Erythroblast (primary cell): Measurements from ENCODE around the gene PHF21B.
"Not testable (repeated sequence)": the region's sequence is repeated elsewhere in the genome, so short reads cannot be mapped to it uniquely, and the experiment has no call there.

Experiments
- DNase-seq, 2 experiments: peaks; one replicate each; lab custom pipeline; 2025; lab: John Stamatoyannopoulos, UW
- GATA1 ChIP-seq: IDR thresholded peaks from 2 replicates; pipeline ENCODE4 v1.6.1; 2011; ENCODE audit warnings: low read depth, mild to moderate bottlenecking, control low read depth, low read length, moderate library complexity
- POLR2A ChIP-seq: IDR thresholded peaks from 2 replicates; pipeline ENCODE4 v1.6.1; 2011; ENCODE audit warnings: mild to moderate bottlenecking, low read length

PHF21B gene

DNA sequence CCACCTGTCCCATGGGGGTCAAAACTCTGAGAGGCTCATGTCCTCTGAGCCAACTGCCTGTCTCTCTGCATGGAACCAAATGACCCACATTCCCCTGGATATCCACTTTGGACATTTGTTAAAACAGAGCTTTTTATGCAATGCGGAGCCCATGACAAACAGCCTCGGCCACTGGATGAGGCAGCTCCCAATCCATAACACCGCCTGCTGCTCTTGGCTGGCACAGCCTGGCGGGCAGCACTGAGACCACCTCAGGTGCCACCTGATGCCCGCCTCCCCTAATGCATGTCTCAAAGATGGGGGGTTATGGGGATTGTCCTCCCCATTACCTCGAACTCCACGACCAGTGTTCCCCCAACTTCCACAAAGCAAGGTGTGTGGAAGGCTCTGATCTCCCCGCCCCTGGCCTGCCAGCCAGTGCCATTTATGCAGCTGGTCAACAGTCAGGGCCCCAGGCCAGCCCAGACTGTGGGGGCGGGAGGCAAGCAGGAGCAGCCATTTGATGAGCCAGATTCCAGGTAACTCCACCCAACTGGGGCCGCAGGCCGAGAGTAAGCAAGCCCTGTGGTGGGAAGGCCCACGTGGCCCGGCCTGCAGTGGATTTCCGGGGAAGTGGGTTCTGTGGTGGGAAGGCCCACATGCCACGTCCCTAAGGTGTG is 84.2 kb downstream of the PHF21B start:
- no peak for DNase-seq
- TF ChIP-seq GATA1 (no peak), POLR2A (no peak)

DNA sequence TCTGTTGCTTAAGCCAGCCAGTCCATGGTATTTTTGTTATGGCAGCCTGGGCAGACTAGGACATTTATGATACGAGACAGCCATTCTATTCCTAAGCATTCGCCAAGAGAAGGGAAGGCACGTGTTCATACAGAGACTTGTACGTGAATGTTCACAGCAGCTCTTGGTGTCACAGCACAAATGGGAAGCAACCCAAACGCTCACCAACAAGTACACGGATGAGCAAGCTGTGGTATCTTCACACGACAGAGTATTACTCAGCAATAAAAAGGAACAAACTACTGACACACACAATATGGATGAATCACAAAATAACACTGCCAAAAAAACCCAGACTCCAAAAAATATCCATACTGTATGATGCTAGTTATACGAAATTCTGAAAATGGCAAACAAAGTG is 85.1 kb downstream of the PHF21B start:
- DNase-seq = no peak
- TF ChIP-seq POLR2A = no peak
- TF ChIP-seq GATA1 = no peak

DNA sequence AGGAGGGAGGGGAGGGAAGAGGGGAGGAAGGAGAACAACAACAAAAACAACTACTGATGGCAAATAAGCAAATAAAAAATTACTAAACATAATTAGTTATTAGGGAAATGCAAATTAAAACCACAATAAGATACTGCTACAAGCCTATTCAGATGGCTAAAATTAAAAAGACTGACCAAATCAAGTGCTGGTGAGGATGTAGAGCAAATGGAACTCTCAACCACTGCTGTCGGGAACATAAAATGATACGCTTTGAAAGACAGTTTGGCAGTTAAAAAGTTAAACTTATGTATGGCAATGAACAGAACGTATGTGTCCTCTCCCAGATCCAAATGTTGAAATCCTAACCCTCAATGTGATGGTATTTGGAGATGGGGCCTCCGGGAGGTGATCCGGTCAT is 85.7 kb downstream of the PHF21B start:
- DNase-seq = no peak
- TF ChIP-seq POLR2A (no peak), GATA1 (no peak)

DNA sequence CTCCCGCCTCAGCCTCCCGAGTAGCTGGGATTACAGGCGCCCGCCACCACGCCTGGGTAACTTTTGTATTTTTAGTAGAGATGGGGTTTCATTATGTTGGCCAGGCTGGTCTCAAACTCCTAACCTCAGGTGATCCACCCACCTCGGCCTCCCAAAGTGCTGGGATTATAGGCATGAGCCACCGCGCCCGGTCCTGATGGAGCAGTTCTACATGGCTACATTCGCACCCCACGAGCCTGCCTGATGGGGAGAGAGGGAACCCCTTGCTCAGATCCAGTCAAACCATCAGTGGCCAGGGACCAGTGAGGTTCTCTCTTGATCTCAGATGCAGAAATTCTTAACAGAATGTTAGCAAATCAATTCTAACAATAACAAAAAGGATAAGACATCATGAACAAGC is 88.0 kb downstream of the PHF21B start:
- not testable (repeated sequence) for DNase-seq

DNA sequence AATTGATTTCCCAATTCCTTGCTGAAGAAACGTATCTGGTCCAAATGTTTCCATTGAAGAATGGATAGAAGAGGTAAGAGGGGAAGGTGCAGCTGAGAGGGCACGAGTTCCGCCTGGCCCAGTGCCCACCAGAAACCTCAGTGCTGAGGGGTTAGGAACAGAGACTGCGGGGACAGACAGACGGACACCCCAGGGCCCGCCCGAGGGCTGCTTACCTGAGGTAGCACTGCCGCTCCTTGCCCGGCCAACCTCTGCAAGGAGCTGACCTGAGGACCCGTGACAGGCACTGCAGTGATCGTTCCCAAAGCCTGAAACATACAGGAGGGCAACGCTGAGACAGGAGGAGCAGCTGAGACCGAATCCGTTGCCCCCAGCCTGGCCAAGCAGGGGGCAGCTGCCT is 89.6 kb downstream of the PHF21B start:
- no peak for TF ChIP-seq GATA1
- no peak for TF ChIP-seq POLR2A
- DNase-seq = no peak

DNA sequence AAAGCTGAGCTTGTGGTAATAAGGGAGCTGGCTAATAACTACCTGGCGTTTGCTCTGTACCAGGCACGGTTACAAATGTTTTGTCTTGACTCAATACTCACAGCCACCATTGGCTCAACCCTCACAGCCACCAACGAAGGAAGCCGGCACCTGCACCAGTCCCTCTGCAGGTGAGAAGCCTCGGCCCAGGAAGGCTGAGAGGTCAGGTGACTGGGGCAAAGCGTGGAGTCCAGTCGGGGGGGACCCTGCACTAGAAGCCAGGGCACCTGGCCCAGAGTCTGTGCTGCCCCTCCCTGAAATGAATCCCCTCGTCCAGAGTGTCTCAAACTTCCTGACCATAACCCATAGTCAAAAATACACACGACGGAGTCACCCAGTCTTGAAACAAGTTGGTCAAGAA is 90.1 kb downstream of the PHF21B start:
- no peak for DNase-seq
- TF ChIP-seq GATA1 (no peak), POLR2A (no peak)

DNA sequence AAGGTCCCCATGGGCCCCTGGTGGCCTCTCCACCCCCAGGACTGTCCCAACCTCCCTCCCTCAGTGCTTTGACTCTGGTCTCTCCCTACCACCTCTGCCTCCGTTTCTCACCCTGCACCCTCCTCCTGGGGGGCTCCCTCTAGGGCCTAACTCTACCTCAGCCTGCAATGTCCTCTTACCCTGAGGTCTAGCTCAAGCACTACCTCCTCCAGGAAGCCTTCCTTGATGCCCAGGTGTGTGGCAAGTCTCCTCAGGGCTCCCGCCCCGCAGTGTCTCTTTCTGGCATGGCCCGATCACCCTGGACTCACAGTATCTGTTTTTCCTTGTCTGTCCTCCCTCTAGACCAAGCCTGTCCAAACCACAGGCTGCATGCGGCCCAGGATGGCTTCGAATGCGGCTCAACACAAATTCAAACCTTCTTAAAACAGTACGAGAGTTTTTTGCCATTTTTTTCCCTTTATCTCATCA is 90.8 kb downstream of the PHF21B start:
- DNase-seq = no peak
- TF ChIP-seq POLR2A (no peak), GATA1 (no peak)

DNA sequence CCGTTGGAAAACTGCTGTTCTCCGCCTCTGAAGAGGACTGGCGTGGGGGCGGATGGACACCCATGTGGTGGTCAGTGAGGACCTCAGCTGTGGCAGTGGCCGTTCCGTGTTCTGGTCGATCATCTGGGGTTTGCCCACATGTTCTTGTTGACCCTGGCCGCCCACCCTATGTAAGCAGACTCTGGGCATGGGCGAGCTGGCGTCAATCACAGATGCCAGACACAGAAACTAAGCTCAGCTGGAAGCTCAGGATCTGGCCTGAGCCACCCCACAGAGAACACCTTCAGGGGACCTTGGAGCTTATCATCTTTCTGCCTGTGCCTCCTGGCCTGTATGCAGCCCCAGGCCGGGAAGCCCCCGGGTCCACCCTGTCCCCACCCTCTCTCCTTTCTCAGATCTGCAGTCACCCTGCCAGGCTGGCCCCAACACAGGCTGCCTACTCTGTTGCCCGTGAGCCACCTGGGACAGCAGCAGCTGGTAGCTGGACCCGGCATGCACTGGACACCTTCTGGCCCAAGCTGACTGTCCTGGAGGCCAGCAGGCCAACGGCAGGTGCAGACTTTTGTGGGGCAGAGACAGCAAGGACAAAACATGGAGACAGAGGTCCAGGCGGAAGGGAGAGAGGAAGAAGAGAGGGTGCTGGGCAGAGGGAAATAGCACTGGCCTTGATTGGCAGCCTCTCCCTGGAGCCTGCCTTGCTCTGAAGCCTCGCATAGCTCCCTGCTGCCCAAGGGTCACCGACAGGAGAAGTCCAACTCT is 91.5 kb downstream of the PHF21B start:
- TF ChIP-seq POLR2A (no peak), GATA1 (no peak)
- no peak for DNase-seq

DNA sequence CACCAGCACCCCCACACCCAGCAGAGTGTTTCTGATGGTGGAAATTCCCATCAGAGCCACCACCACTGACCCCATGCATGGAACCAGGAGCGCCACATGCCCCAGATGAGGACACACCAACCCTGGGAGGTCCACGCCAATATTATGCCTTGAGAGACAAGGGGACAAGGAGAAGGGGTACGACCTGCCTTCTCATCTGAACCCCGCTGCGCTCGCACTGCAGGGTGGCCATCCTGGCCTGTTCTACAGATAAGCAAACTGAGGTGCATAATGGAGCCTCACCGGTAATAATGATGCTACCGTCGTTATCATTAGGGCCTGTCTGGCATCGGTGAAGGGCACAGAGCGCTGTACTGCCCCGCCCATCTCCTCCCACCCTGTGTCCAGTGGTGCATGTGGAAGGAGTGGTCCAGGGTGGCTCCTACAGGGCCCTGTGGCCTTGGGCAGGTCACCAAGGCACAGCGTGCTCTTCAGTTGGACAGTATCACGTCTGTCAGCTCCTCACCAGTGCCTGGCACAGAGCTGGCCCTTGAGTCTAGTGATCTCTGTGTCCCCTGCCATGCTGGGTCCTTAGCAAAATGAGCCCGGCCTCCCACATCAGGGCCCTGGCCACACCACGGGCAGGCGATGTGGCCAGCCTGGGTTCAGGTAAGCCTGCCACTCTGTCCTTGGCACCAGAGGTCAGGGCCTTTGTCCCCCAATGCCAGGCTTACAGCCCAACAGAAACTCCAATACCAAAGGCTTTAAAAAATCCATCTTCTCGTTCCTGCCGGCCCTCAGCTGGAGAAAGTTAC is 92.2 kb downstream of the PHF21B start:
- no peak for TF ChIP-seq GATA1
- no peak for TF ChIP-seq POLR2A
- no peak for DNase-seq

DNA sequence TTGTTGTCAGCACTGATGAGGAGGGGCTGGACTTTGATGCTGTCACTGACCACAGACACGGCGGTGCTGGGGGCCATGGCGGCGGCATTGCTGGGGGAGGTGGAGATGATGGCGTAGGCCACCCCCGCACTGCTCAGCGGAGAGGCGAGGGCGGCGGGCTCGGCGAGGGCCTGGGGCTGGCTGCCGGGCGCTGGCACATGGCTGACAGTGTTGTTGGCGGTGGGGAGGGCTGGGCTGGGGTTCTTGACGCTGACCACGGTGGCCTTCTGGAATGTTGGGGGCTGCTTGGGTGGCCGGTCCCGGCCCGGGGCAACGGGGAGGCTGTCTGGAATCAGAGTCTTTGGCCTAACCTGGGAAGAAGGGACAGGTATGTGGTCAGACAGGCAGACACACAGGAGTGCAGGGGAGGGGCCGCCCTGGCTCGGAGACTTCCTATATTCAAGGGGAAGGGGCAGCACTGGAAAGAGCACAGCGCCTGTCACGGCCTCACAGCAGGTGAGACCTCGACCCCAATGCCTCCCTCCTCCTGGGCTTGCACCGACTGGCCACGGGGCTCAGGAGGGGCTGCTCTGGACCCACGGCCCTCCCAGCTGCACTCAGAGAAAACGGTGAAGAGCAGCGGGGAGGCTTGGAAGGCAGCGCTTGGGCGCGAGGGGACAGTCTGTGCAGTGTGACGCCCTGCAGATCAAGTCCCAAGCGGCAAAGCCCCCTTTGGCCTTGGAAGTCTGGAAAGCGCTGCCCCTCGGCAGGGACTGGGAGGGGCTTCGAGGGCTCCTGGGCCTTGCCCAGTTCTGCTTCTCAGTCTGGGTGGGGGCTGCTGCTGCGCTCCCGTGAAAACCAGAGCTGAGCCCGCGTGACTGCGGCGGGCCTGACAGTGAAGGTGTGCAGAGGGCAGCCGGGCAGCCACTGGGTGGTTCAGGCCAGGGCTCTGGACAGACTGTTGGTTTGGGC is 93.2 kb downstream of the PHF21B start:
- DNase-seq = no peak
- TF ChIP-seq GATA1 (no peak), POLR2A (no peak)

DNA sequence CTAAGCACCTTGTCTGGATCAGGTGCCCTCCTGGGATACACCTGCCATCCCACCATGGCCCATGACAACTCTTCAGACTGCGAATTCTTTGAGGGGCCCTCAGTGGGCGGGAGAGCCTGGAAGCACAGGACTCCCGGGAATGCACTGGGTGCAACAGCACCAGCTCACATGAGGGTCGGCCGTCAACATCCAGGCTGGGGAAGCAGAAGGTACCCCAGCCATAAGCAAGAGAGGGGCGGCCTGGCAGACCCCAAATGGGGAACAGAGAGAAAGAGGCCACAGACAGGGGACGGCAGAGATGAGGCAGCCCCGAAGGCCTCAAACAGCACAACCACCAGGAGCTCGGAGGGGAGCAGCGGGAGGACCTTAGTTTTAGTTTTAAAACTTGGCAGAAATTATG is 94.4 kb downstream of the PHF21B start:
- DNase-seq = no peak
- TF ChIP-seq GATA1 (no peak), POLR2A (no peak)

DNA sequence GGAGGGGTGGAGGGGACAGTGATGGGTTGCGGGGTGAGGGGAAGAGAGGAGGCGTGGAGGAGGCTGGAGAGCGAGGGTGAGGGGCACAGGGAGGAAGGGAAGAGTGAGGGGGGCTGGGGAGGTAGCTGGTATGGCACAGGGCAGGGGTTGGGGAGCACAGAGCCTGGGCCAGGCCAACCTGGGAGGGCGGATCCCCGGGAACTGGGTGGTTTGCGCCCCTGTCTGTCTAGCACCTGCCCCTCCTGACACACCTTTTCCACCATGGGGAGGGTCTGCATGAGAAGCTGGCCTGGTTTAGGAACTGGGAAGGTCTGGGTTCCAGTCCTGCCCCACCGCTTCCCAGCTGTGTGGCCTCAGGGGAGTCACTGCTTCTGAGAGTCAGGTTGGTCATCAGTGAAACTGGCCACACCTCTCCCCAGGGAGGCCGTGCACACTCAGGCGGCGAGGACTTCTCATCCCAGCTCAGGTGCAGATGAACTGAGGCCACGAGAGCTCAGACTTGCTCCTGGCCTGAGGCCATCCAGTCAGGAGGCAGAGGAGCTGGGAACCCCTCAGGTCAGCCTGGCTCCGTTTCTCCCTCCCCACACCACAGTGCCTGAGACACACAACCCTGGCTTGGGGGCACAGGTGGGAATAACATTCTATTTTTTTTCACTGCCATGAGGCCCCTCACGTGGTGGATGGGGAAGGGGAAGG is 95.6 kb downstream of the PHF21B start:
- no peak for DNase-seq

More for the DNA sequence above, 95.6 kb downstream of the PHF21B start:
- TF ChIP-seq GATA1 = no peak
- no peak for TF ChIP-seq POLR2A
